A549 (cell line): Measurements from ENCODE around the gene PMPCA. TPM values are rescaled to one million over a fixed set of nuclear protein-coding genes. Genes with fewer than 3 reads are reported as not detected.

Experiments used
- ATAC-seq, 2 experiments: fragments of 200-7000 bp in 1 of 2; fragments of >200 bp in 1 of 2; cut with Nextera tagmentation in 1 of 2; cut with Tn5 transposase in 1 of 2; 3 replicates each; pipeline versions ENCODE4 v1.8.0 to v1.9.1; 2018 to 2020; ENCODE audit warnings: mild to moderate bottlenecking in 1 of 2, moderate library complexity in 1 of 2
- CTCF ChIA-PET: fragments of 300-600 bp; sonication (Branson Sonifier 250); formaldehyde crosslinking; extraction: SDS; loops from one replicate; lab custom pipeline; 2021; ENCODE audit warnings: antibody characterized with exemption, inconsistent platforms; lab: Yijun Ruan, JAX
- POLR2A ChIA-PET: fragments of 350-600 bp; formaldehyde crosslinking; extraction: SDS; loops from one replicate; lab custom pipeline; 2021; ENCODE audit warnings: antibody characterized with exemption, inconsistent platforms; lab: Yijun Ruan, JAX
- DNase-seq, 2 experiments: peaks; one replicate each; pipeline versions ENCODE4 v3.0.0 to v3.0.0-alpha.2; 2011 to 2016; ENCODE audit warnings: low read depth in 1 of 2, low spot score in 1 of 2
- FAIRE-seq: peaks from 2 replicates; lab custom pipeline; 2011; peaks lifted over from hg19 to GRCh38; lab: Jason Lieb, UNC
- H3K27ac ChIP-seq, 2 experiments: fragments of >200 bp; sonication (Bioruptor Twin); formaldehyde crosslinking; 3 replicates each; pipeline ENCODE4 v1.5.1; 2016 to 2017
- H3K4me1 ChIP-seq: fragments of >200 bp; sonication (Bioruptor Twin); formaldehyde crosslinking; 3 replicates; pipeline ENCODE4 v1.6.1; 2016
- H3K4me2 ChIP-seq: fragments of >200 bp; sonication (Bioruptor Twin); formaldehyde crosslinking; 3 replicates; pipeline ENCODE4 v1.6.1; 2016
- H3K4me3 ChIP-seq: fragments of >200 bp; sonication (Bioruptor Twin); formaldehyde crosslinking; 3 replicates; pipeline ENCODE4 v1.5.1; 2016
- H3K9me3 ChIP-seq: fragments of >200 bp; sonication (Bioruptor Twin); formaldehyde crosslinking; 3 replicates; pipeline ENCODE4 v1.6.1; 2016
- ATOH8 ChIP-seq: fragments of 250-450 bp; sonication (Bioruptor Pico); IDR thresholded peaks from 2 replicates; pipeline ENCODE4 v1.5.0; 2020; ENCODE audit warnings: low read depth, mild to moderate bottlenecking, moderate library complexity
- BHLHE40 ChIP-seq: IDR thresholded peaks from 2 replicates; pipeline ENCODE4 v1.6.1; 2012; ENCODE audit warnings: low read depth, low read length, inconsistent platforms
- CBX2 ChIP-seq: fragments of 200-600 bp; sonication (generic); IDR thresholded peaks from 2 replicates; pipeline ENCODE4 v1.6.1; 2016; ENCODE audit warnings: low read depth, mild to moderate bottlenecking, borderline replicate concordance
- CBX8 ChIP-seq: fragments of 200-600 bp; sonication (generic); IDR thresholded peaks from 2 replicates; pipeline ENCODE4 v1.6.1; 2016
- CEBPB ChIP-seq, 2 experiments: fragments of >200 bp in 1 of 2; sonication (Bioruptor Twin) in 1 of 2; formaldehyde crosslinking in 1 of 2; IDR thresholded peaks; 2 replicates each; pipeline ENCODE4 v1.6.1; 2012 to 2016
- CHD4 ChIP-seq: fragments of 200-600 bp; sonication (generic); IDR thresholded peaks from 2 replicates; pipeline ENCODE4 v1.6.1; 2016; ENCODE audit warnings: antibody characterized with exemption, mild to moderate bottlenecking, borderline replicate concordance
- CTCF ChIP-seq: fragments of >200 bp; sonication (Bioruptor Twin); formaldehyde crosslinking; IDR thresholded peaks from 3 replicates; pipeline ENCODE4 v1.5.1; 2016
- ESRRA ChIP-seq: fragments of 150-350 bp; IDR thresholded peaks from 2 replicates; pipeline ENCODE4 v1.6.1; 2014; ENCODE audit warnings: mild to moderate bottlenecking, low read length, borderline replicate concordance
- FOSL2 ChIP-seq, 2 experiments: fragments of 450-650 bp in 1 of 2; fragments of >200 bp in 1 of 2; sonication (Bioruptor Twin) in 1 of 2; formaldehyde crosslinking; IDR thresholded peaks; 2 replicates each; pipeline versions ENCODE4 v1.5.0 to v1.6.1; 2016 to 2020; ENCODE audit warnings: mild to moderate bottlenecking in 1 of 2, moderate library complexity in 1 of 2
- FOXS1 ChIP-seq: fragments of 250-450 bp; sonication (Bioruptor Pico); IDR thresholded peaks from 2 replicates; pipeline ENCODE4 v1.5.0; 2020; ENCODE audit warnings: mild to moderate bottlenecking, moderate library complexity
- GATA3 ChIP-seq: IDR thresholded peaks from 2 replicates; pipeline ENCODE4 v1.6.1; 2012; ENCODE audit warnings: borderline replicate concordance
- HOXB13 ChIP-seq: fragments of 250-450 bp; sonication (Bioruptor Pico); IDR thresholded peaks from 2 replicates; pipeline ENCODE4 v1.5.0; 2020; ENCODE audit warnings: low read depth, mild to moderate bottlenecking, moderate library complexity
- HOXB5 ChIP-seq: fragments of 250-450 bp; sonication (Bioruptor Pico); IDR thresholded peaks from 2 replicates; pipeline ENCODE4 v1.5.0; 2020; ENCODE audit warnings: mild to moderate bottlenecking, moderate library complexity
- JUN ChIP-seq, 2 experiments: fragments of >200 bp; sonication (Bioruptor Twin); formaldehyde crosslinking; IDR thresholded peaks; 2 replicates in 1 of 2; 3 replicates in 1 of 2; pipeline ENCODE4 v1.6.1; 2016 to 2017
- KDM1A ChIP-seq: fragments of 200-600 bp; sonication (generic); IDR thresholded peaks from 2 replicates; pipeline ENCODE4 v1.6.1; 2016; ENCODE audit warnings: low read depth, mild to moderate bottlenecking
- KDM5A ChIP-seq: fragments of 200-600 bp; sonication (generic); IDR thresholded peaks from 2 replicates; pipeline ENCODE4 v1.6.1; 2016; ENCODE audit warnings: antibody characterized with exemption, mild to moderate bottlenecking
- MAZ ChIP-seq: fragments of 150-350 bp; IDR thresholded peaks from 2 replicates; pipeline ENCODE4 v1.6.1; 2014; ENCODE audit warnings: antibody characterized with exemption, low read depth, low read length, borderline replicate concordance
- PHF8 ChIP-seq: fragments of 200-600 bp; sonication (generic); IDR thresholded peaks from 2 replicates; pipeline ENCODE4 v1.6.1; 2016; ENCODE audit warnings: low read depth, mild to moderate bottlenecking, antibody characterized with exemption, moderate library complexity, borderline replicate concordance
- POLR2AphosphoS2 ChIP-seq: conservative IDR thresholded peaks from 2 replicates; pipeline ENCODE4 v1.6.1; 2012; ENCODE audit warnings: low read length, improper control_type of control experiment, inconsistent platforms
- RARB ChIP-seq: fragments of 250-450 bp; sonication (Bioruptor Pico); IDR thresholded peaks from 2 replicates; pipeline ENCODE4 v1.8.0; 2021; ENCODE audit warnings: mild to moderate bottlenecking, moderate library complexity
- RCOR1 ChIP-seq: fragments of 150-350 bp; IDR thresholded peaks from 2 replicates; pipeline ENCODE4 v1.6.1; 2014; ENCODE audit warnings: antibody characterized with exemption, low read length, low read depth
- RNF2 ChIP-seq: fragments of 200-600 bp; sonication (generic); IDR thresholded peaks from 2 replicates; pipeline ENCODE4 v1.6.1; 2016; ENCODE audit warnings: low read depth, mild to moderate bottlenecking, antibody characterized with exemption, moderate library complexity, borderline replicate concordance
- TP53 ChIP-seq: fragments of 250-450 bp; sonication (Bioruptor Pico); IDR thresholded peaks from 2 replicates; pipeline ENCODE4 v1.5.0; 2021; ENCODE audit warnings: mild to moderate bottlenecking, moderate library complexity
- ZFP36 ChIP-seq: fragments of 450-650 bp; IDR thresholded peaks from 2 replicates; pipeline ENCODE4 v1.6.1; 2014; ENCODE audit warnings: borderline replicate concordance; ENCODE audit not compliant: partially characterized antibody
- ZNF302 ChIP-seq: fragments of 250-450 bp; sonication (Bioruptor Pico); IDR thresholded peaks from 2 replicates; pipeline ENCODE4 v1.9.0; 2021; ENCODE audit warnings: inconsistent platforms, mild to moderate bottlenecking, moderate library complexity
- WGBS: methylation state at CpG from one replicate; pipeline ENCODE4 v1.1.6; 2017; ENCODE audit errors: missing lambda C conversion rate; 5-methylcytosine and 5-hydroxymethylcytosine counted together
- polyA plus RNA-seq, 4 experiments: library from polyadenylated mRNA; depleted of rRNA in 3 of 4; stranded (reverse); fragments of >200 nt; fragmentation: RNase III in 1 of 4; extraction: RNeasy Plus Mini Kit Qiagen cat#74134 plus additional on column Dnase treatment in 1 of 4; gene quantifications; 2 replicates in 3 of 4; 3 replicates in 1 of 4; pipeline ENCODE4 v1.2.3, GENCODE V29; 2011 to 2017
- TF ChIP-seq, protein P1 (sequence below): IDR thresholded peaks from 2 replicates; pipeline ENCODE4 v1.6.1; 2012
- TF ChIP-seq, protein P2 (sequence below): fragments of >200 bp; sonication (Bioruptor Twin); formaldehyde crosslinking; IDR thresholded peaks from 2 replicates; pipeline ENCODE4 v1.6.1; 2016

The PMPCA gene
- polyA plus RNA-seq, 2 of the 4 experiments (the other 2 are of a cell fraction): 71.1 to 89.2 TPM

GRCh38 chr9:136372561-136373299, 37.7 kb upstream of the PMPCA start:
- peaks cover 12% of the 10 kb centered on the region for H3K4me1 ChIP-seq
- ATAC-seq (peak; percentile 17 to 44), DNase-seq (peak in 1 of 2 experiments; percentile 51)
- POLR2A ChIA-PET: interaction anchor here (2.3 kb wide), 1 partner anchor 9 kb away, joined by 17 read pairs; the partner anchor contains the start of gene DNLZ
- peak overlapping the region; percentile 54 to 76; a peak in 5 of 6 replicates for H3K27ac ChIP-seq
- TF ChIP-seq, protein P1, sequence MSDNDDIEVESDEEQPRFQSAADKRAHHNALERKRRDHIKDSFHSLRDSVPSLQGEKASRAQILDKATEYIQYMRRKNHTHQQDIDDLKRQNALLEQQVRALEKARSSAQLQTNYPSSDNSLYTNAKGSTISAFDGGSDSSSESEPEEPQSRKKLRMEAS: 0 out of 2 replicates have a peak, but pooled peaks have one; percentile 17
- TF ChIP-seq ZFP36 (no peak), CEBPB (IDR thresholded peaks at IDR 0.05) (peak in 1 of 2 experiments; percentile 52; a peak in 2 of 4 replicates)
- TF ChIP-seq, all 56 proteins: peak for 2
- no peaks in the 10 kb centered on the region for H3K9me3 ChIP-seq
- no peak overlapping the region for H3K4me3 ChIP-seq
- 35% methylated on average over 14 of the region's 21 CpGs for WGBS
- FAIRE-seq: no peak
- CTCF ChIA-PET: interaction anchor here (1.0 to 2.3 kb wide), 6 partner anchors 10 to 33 kb away, joined by 3 to 18 read pairs (median 4); partner anchors contain the start of gene DNLZ
- peak overlapping the region; percentile 39 for H3K4me2 ChIP-seq

GRCh38 chr9:136373300-136374182, 36.9 kb upstream of the PMPCA start, which contains the start of gene CARD9:
CARD9 (minus strand) TSS chr9:136373669; CDS start chr9:136372078, 1,591 bp downstream.
- Histone ChIP-seq H3K4me3 (no peak within 1 kb of the TSS), H3K27ac (peak within 1 kb of the TSS; percentile 54 to 76; a peak in 5 of 6 replicates), H3K4me1 (peaks cover 12% of the 10 kb centered on the region), H3K4me2 (peak within 1 kb of the TSS; percentile 39), H3K9me3 (no peaks in the 10 kb centered on the region)
- CTCF ChIA-PET: interaction anchor here (0.5 to 2.9 kb wide), 7 partner anchors 9 to 328 kb away, joined by 3 to 26 read pairs (median 4); partner anchors contain the start of genes DNLZ and SNAPC4
- no peak for TF ChIP-seq ZFP36
- no peak for TF ChIP-seq PHF8
- no peak for TF ChIP-seq CBX2
- no peak for TF ChIP-seq RARB (CRISPR knock-in tag)
- no peak for TF ChIP-seq MAZ
- no peak for TF ChIP-seq TP53 (CRISPR knock-in tag)
- no peak for TF ChIP-seq FOSL2 (IDR thresholded peaks at IDR 0.05)
- no peak for TF ChIP-seq FOSL2 (CRISPR knock-in tag; IDR thresholded peaks at IDR 0.05)
- no peak for TF ChIP-seq CBX8
- TF ChIP-seq, protein P2, sequence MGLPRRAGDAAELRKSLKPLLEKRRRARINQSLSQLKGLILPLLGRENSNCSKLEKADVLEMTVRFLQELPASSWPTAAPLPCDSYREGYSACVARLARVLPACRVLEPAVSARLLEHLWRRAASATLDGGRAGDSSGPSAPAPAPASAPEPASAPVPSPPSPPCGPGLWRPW: no peak
- TF ChIP-seq ZNF302 (CRISPR knock-in tag): no peak
- TF ChIP-seq ESRRA: no peak
- TF ChIP-seq HOXB5: no peak
- TF ChIP-seq RCOR1: no peak
- no peak for TF ChIP-seq FOXS1
- ATAC-seq (no peak; a peak in 1 of 6 replicates), DNase-seq (no peak), FAIRE-seq (no peak)
- WGBS: 96% methylated on average over 21 of the region's 27 CpGs
- POLR2A ChIA-PET: interaction anchor here (2.3 kb wide), 1 partner anchor 10 kb away, joined by 17 read pairs; the partner anchor contains the start of gene DNLZ

GRCh38 chr9:136374183-136374575, 36.3 kb upstream of the PMPCA start:
- Histone ChIP-seq H3K4me3 (no peak overlapping the region), H3K9me3 (no peaks in the 10 kb centered on the region), H3K4me1 (peaks cover 12% of the 10 kb centered on the region), H3K4me2 (no peak overlapping the region), H3K27ac (no peak overlapping the region)
- DNase-seq: no peak
- CTCF ChIA-PET: interaction anchor here (0.5 to 2.9 kb wide), 6 partner anchors 10 to 327 kb away, joined by 3 to 26 read pairs (median 4); partner anchors contain the start of genes DNLZ and SNAPC4
- POLR2A ChIA-PET: interaction anchor here (1.3 kb wide), 1 partner anchor 11 kb away, joined by 6 read pairs; the partner anchor contains the start of gene DNLZ
- 89% methylated on average over 6 of the region's 14 CpGs for WGBS
- no peak for FAIRE-seq
- ATAC-seq: no peak
- TF ChIP-seq FOXS1 (no peak), CEBPB (IDR thresholded peaks at IDR 0.05) (no peak), POLR2AphosphoS2 (no peak), CBX8 (no peak), BHLHE40 (no peak), RNF2 (no peak), KDM5A (no peak), ATOH8 (no peak), HOXB13 (no peak), JUN (IDR thresholded peaks at IDR 0.05) (no peak), ZFP36 (no peak), KDM1A (no peak), MAZ (no peak), CHD4 (no peak), GATA3 (no peak), CTCF (no peak)
